Mesothelial cell of epicardium (in vitro differentiated cells): Measurements from ENCODE around the gene TRIM24. TPM values are rescaled to one million over a fixed set of nuclear protein-coding genes. Genes with fewer than 3 reads are reported as not detected.

Source experiments
- DNase-seq, 2 experiments: peaks; one replicate each; pipeline ENCODE4 v3.0.0; 2021; ENCODE audit warnings: low spot score in 2 of 2; ENCODE audit not compliant: unreplicated experiment in 2 of 2
- H3K27ac Mint-ChIP-seq: 2 replicates; pipeline ENCODE4 v1.8.0; 2021; ENCODE audit warnings: mixed read lengths
- H3K27me3 Mint-ChIP-seq: 2 replicates; pipeline ENCODE4 v1.8.0; 2021; ENCODE audit warnings: low read depth, mixed read lengths
- H3K36me3 Mint-ChIP-seq: 2 replicates; pipeline ENCODE4 v1.8.0; 2021; ENCODE audit warnings: mixed read lengths
- H3K4me1 Mint-ChIP-seq: 2 replicates; pipeline ENCODE4 v1.8.0; 2021; ENCODE audit warnings: mixed read lengths
- H3K4me3 Mint-ChIP-seq: 2 replicates; pipeline ENCODE4 v1.8.0; 2021; ENCODE audit warnings: mild to moderate bottlenecking, moderate library complexity, mixed read lengths
- H3K9me3 Mint-ChIP-seq: 2 replicates; pipeline ENCODE4 v1.8.0; 2021; ENCODE audit warnings: mixed read lengths
- total RNA-seq: library from RNA; stranded (reverse); gene quantifications from 3 replicates; pipeline ENCODE4 v1.2.1, GENCODE V29; 2021
- TF ChIP-seq, protein P1 (sequence below): fragments of 200-600 bp; sonication (generic); IDR thresholded peaks from one replicate; pipeline ENCODE4 v1.5.0; 2021; ENCODE audit warnings: antibody characterized with exemption; ENCODE audit not compliant: unreplicated experiment

Gene TRIM24
- total RNA-seq, 1 donor from 2014 or later: 86.6 TPM

GRCh38 chr7:138512092-138512858 is 52.2 kb downstream of the TRIM24 start:
- peaks cover 12% of the 10 kb centered on the region for H3K9me3 Mint-ChIP-seq
- peaks cover 11% of the 10 kb centered on the region for H3K4me1 Mint-ChIP-seq
- H3K27ac Mint-ChIP-seq: no peak overlapping the region
- TF ChIP-seq, protein P1, sequence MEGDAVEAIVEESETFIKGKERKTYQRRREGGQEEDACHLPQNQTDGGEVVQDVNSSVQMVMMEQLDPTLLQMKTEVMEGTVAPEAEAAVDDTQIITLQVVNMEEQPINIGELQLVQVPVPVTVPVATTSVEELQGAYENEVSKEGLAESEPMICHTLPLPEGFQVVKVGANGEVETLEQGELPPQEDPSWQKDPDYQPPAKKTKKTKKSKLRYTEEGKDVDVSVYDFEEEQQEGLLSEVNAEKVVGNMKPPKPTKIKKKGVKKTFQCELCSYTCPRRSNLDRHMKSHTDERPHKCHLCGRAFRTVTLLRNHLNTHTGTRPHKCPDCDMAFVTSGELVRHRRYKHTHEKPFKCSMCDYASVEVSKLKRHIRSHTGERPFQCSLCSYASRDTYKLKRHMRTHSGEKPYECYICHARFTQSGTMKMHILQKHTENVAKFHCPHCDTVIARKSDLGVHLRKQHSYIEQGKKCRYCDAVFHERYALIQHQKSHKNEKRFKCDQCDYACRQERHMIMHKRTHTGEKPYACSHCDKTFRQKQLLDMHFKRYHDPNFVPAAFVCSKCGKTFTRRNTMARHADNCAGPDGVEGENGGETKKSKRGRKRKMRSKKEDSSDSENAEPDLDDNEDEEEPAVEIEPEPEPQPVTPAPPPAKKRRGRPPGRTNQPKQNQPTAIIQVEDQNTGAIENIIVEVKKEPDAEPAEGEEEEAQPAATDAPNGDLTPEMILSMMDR: no peak
- H3K36me3 Mint-ChIP-seq: peaks cover 63% of the 10 kb centered on the region
- H3K27me3 Mint-ChIP-seq: no peaks in the 10 kb centered on the region
- no peak for DNase-seq
- H3K4me3 Mint-ChIP-seq: no peak overlapping the region

- TF ChIP-seq, protein P1: no peak
- Mint-ChIP-seq H3K27ac (no peak overlapping the region), H3K4me1 (peaks cover 11% of the 10 kb centered on the region), H3K9me3 (peaks cover 12% of the 10 kb centered on the region), H3K36me3 (peaks cover 68% of the 10 kb centered on the region), H3K27me3 (no peaks in the 10 kb centered on the region), H3K4me3 (no peak overlapping the region)
- no peak for DNase-seq
These were observed 52.8 kb downstream of the TRIM24 start for GRCh38 chr7:138512885-138513284.

- TF ChIP-seq, protein P1: no peak
- no peak for DNase-seq
- no peak overlapping the region for H3K4me3 Mint-ChIP-seq
- H3K27ac Mint-ChIP-seq: no peak overlapping the region
- H3K27me3 Mint-ChIP-seq: no peaks in the 10 kb centered on the region
- peaks cover 12% of the 10 kb centered on the region for H3K9me3 Mint-ChIP-seq
- H3K36me3 Mint-ChIP-seq: peaks cover 64% of the 10 kb centered on the region
- H3K4me1 Mint-ChIP-seq: peaks cover 8% of the 10 kb centered on the region
These were observed 53.3 kb downstream of the TRIM24 start for GRCh38 chr7:138513344-138513871.

DNA sequence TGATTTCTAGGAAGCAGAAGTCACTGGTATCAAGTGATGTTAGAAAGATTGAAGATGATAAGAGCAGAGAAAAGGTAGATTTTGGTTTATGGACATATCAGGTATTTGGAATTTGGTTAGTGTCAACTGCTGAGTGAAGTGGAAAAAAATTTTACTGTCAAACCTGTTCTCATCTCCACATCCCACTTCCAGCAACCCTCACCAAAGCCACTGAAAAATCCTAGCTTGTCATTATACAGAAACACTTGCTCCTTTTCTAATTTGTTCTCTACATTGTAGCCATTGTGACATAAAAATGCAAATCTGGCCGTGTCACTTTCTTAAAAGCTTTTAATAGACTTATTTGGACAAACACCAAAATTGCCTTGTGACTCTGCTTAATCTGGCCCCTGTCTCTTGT is 54.0 kb downstream of the TRIM24 start:
- Mint-ChIP-seq H3K36me3 (peaks cover 65% of the 10 kb centered on the region), H3K9me3 (peaks cover 12% of the 10 kb centered on the region), H3K27ac (peak overlapping the region; percentile 51), H3K4me3 (no peak overlapping the region), H3K4me1 (peaks cover 8% of the 10 kb centered on the region), H3K27me3 (no peaks in the 10 kb centered on the region)
- TF ChIP-seq, protein P1: no peak
- no peak for DNase-seq

- Mint-ChIP-seq H3K36me3 (peaks cover 70% of the 10 kb centered on the region), H3K4me3 (no peak overlapping the region), H3K4me1 (peaks cover 8% of the 10 kb centered on the region), H3K27ac (peak overlapping the region; percentile 36), H3K9me3 (peaks cover 12% of the 10 kb centered on the region), H3K27me3 (no peaks in the 10 kb centered on the region)
- TF ChIP-seq, protein P1: no peak
- DNase-seq: no peak
These were observed 55.0 kb downstream of the TRIM24 start for GRCh38 chr7:138515001-138515528.
